NB4 (cell line): Measurements from ENCODE around the gene LPGAT1.

Source experiments
- DNase-seq: peaks from one replicate; pipeline ENCODE4 v3.0.0; 2010; ENCODE audit warnings: low read depth
- H3K4me3 ChIP-seq: one replicate; pipeline ENCODE4 v1.5.1; 2011; ENCODE audit warnings: mild to moderate bottlenecking, low read depth, low read length, moderate library complexity
- CTCF ChIP-seq: IDR thresholded peaks from one replicate; pipeline ENCODE4 v1.5.1; 2012; ENCODE audit warnings: low read depth, low read length
- MAX ChIP-seq: IDR thresholded peaks from 2 replicates; pipeline ENCODE4 v1.6.1; 2011; ENCODE audit warnings: low read depth, low read length
- MYC ChIP-seq: IDR thresholded peaks from 2 replicates; pipeline ENCODE4 v1.6.1; 2011; ENCODE audit warnings: low read depth, low read length
- POLR2A ChIP-seq: IDR thresholded peaks from 2 replicates; pipeline ENCODE4 v1.6.1; 2011; ENCODE audit warnings: mild to moderate bottlenecking; ENCODE audit not compliant: insufficient read length; ENCODE audit errors: extremely low read depth

The LPGAT1 gene

DNA sequence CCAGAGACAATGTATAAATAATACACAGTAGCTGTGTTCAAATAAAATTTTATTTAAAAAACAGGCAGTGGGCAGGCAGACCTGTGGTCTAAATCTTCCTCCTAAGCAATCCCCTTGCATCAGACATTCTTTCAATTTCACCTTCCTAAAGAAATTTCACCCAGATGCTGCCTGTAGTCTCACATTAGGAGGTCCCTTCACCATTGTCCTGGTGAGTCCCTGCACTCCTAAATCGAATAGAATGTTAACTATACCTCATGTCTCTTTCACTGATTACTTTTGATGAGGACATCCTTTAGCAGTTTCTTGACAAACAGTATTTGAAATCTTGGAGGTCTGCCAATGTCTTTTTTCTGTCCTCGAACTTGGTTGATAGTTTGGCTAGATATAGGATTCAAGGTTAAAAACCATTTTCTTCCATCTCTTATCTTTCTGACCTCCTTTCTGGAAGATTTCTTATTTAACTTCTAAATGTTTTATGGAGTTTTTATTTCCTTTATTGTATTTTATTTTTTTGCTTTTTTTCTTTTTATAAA is 77.5 kb downstream of the LPGAT1 start:
- DNase-seq = no peak

GRCh38 chr1:211752317-211752716 is 78.2 kb downstream of the LPGAT1 start:
- H3K4me3 ChIP-seq = no peak overlapping the region
- no peak for DNase-seq
- TF ChIP-seq MYC = no peak
- TF ChIP-seq POLR2A = no peak
- no peak for TF ChIP-seq CTCF
- no peak for TF ChIP-seq MAX

More for the DNA sequence above, 77.5 kb downstream of the LPGAT1 start:
- H3K4me3 ChIP-seq = no peak overlapping the region
- no peak for TF ChIP-seq MAX
- TF ChIP-seq MYC = no peak
- no peak for TF ChIP-seq POLR2A
- no peak for TF ChIP-seq CTCF

DNA sequence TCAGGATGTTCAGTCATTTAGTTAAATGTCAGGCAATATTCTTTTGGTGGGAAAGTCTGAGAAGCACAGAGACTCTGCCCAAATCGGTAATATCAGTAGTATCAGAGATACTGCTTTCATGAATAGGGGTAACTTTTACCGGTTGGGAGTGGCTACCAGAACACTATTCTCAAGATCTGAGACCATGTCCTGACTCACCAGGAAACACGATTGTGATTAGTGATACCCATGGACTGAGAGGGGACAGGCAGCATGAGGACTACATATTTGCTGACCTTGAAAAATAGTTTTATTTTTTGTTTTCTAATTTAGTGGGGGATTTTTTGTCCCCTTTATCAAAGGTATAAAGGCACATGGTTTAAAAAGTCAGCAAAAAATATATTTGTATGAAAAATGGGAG is 79.1 kb downstream of the LPGAT1 start:
- TF ChIP-seq MYC (no peak), MAX (no peak), CTCF (no peak), POLR2A (no peak)
- no peak overlapping the region for H3K4me3 ChIP-seq
- DNase-seq = no peak

DNA sequence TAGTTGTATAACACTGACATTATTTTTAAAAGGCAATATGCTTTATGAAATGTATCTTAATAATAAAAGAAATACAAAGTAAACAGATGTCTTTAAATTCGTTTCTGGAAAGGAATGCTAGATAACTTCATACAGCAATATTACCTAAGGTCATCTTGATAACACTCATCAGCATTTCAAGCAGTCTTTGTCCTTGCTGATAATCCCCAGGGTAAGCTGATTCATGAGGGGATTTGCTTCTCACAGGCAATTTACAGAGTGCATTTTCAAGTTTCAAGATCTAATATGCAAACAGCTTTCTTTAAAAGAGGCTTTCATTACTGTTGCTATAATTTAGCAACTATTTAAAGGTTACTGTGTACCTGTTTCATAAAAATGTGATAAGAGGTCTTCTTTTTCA is 80.0 kb downstream of the LPGAT1 start:
- TF ChIP-seq MAX (no peak), MYC (no peak), POLR2A (no peak), CTCF (no peak)
- DNase-seq = no peak
- no peak overlapping the region for H3K4me3 ChIP-seq

GRCh38 chr1:211749251-211749650 is 81.3 kb downstream of the LPGAT1 start:
- no peak for DNase-seq
- TF ChIP-seq POLR2A (no peak), MYC (no peak), CTCF (no peak), MAX (no peak)
- no peak overlapping the region for H3K4me3 ChIP-seq

- no peak overlapping the region for H3K4me3 ChIP-seq
- TF ChIP-seq CTCF (no peak), POLR2A (no peak), MYC (no peak), MAX (no peak)
- DNase-seq = no peak
Measured at GRCh38 chr1:211748810-211749209, 81.8 kb downstream of the LPGAT1 start.
